GM13976 (cell line): Measurements from ENCODE around the gene GMPR.
A peak's percentile ranks its signal among the peaks of the same experiment; 100 is the strongest.

ENCODE experiments used
- DNase-seq: peaks from one replicate; pipeline ENCODE4 v3.0.0; 2012; ENCODE audit warnings: low spot score
- in situ Hi-C: fragments of 300-500 bp; cut with MboI; formaldehyde crosslinking; loops from one replicate; pipeline ENCODE4 v1.12.0; 2022; ENCODE audit warnings: low sequenced_read_pairs, mixed read lengths, inconsistent platforms; ENCODE audit not compliant: unreplicated experiment
- TF ChIP-seq, protein P1 (sequence below): IDR thresholded peaks from 2 replicates; pipeline ENCODE4 v1.5.1; 2012; ENCODE audit warnings: borderline replicate concordance, mild to moderate bottlenecking; ENCODE audit not compliant: insufficient read depth; ENCODE audit errors: extremely low read depth, missing control alignments, control extremely low read depth

Gene GMPR

DNA sequence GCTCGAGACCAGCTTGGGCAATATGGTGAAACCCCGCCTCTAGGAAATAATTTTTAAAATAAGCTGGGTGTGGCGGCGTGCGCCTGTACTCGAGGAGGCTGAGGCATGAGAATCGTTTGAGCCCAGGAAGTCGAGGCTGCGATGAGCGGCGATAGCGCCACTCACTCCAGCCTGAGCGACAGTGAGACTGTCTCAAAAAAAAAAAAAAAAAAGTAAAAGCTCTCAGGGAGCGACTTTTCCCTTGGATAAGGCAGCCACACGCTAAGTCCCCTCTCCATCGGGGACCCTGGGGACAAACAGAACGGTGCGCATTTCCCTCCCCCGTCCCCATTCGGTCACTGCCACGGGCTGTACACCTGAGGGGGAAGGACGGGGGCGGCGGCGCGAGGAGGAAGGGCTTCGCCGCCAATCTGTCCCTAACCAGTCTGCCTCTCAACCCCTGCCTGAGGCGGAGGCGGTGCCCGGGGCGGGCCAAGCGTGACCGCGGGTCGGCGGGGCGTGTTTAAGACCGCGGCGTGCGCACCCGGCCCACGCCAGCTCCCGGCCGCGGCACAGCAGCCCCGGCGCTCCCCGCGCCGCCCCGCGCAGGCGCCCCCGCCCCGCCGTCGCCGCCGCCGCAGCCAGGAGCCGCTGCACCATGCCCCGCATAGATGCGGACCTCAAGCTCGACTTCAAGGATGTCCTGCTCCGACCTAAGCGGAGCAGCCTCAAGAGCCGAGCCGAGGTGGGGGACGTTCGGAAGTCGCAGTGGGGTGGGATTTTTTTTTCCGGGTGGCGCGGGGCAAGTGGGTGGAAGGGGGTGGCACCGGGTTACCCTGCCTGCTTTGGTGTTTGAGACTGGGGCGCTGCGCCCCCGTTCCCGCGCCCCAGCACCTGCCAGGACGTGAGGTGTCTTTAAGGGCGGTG lies at the start of gene GMPR:
Gene GMPR (plus strand): TSS at position 531 of the 906 bp plus-strand sequence. CDS start 107 bp downstream, at position 638.
- TF ChIP-seq, protein P1, sequence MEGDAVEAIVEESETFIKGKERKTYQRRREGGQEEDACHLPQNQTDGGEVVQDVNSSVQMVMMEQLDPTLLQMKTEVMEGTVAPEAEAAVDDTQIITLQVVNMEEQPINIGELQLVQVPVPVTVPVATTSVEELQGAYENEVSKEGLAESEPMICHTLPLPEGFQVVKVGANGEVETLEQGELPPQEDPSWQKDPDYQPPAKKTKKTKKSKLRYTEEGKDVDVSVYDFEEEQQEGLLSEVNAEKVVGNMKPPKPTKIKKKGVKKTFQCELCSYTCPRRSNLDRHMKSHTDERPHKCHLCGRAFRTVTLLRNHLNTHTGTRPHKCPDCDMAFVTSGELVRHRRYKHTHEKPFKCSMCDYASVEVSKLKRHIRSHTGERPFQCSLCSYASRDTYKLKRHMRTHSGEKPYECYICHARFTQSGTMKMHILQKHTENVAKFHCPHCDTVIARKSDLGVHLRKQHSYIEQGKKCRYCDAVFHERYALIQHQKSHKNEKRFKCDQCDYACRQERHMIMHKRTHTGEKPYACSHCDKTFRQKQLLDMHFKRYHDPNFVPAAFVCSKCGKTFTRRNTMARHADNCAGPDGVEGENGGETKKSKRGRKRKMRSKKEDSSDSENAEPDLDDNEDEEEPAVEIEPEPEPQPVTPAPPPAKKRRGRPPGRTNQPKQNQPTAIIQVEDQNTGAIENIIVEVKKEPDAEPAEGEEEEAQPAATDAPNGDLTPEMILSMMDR: no peak
- in situ Hi-C loops: no loop called here
- peak; percentile 74 for DNase-seq

DNA sequence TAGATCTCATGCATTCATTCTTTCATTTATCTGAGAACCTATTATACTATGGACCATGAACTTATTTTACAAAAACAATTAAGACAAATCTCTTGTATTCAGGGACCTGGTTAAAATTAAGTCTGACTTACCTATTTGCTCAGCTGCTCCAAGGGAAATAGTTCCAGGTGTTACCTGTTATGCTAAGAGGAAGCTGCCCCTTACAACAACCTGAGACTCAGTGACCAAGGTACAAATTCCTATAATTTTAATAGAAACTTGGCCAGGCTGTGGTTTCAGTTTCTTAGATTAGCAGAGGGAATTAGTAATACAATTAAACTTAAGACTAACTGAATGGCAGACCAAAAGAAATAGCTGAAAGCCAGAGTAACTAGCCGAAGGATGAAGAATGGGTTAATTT lies 48.2 kb upstream of the GMPR start:
- DNase-seq: no peak
- TF ChIP-seq, protein P1: no peak
- in situ Hi-C loops: loop anchor here (25.0 kb wide), 1 partner anchor 678 kb away; no protein-coding TSS in a partner anchor

DNA sequence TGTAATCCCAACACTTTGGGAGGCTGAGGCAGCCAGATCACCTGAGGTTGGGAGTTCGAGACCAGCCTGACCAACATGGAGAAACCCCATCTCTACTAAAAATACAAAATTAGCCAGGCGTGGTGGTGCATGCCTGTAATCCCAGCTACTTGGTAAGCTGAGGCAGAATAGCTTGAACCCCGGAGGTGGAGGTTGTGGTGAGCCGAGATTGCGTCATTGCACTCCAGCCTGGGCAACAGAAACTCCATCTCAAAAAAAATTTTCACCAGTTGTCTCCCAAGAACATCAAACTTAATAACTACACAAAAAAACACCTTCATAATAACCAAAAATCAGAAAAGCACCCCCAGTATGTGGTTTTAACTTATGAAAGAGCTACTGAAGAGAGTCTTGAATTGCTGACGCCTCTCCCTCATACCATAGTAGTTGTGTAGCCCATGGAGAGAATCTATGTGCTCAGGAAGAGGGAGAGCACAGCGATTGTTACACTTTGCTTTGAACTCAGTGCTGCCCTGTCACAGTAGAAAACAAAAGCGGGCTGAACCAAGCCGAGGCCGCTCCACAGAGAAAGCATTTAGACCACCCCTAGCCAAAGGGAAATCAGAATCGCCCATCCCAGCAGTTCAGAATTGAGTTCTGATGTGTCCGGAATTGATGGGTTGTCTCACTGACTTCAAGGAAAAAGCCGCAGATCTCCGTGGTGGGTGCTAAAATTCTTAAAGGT lies 42.0 kb upstream of the GMPR start:
- TF ChIP-seq, protein P1: no peak
- in situ Hi-C loops: loop anchor here (25.0 kb wide), 1 partner anchor 684 kb away; no protein-coding TSS in a partner anchor
- no peak for DNase-seq

DNA sequence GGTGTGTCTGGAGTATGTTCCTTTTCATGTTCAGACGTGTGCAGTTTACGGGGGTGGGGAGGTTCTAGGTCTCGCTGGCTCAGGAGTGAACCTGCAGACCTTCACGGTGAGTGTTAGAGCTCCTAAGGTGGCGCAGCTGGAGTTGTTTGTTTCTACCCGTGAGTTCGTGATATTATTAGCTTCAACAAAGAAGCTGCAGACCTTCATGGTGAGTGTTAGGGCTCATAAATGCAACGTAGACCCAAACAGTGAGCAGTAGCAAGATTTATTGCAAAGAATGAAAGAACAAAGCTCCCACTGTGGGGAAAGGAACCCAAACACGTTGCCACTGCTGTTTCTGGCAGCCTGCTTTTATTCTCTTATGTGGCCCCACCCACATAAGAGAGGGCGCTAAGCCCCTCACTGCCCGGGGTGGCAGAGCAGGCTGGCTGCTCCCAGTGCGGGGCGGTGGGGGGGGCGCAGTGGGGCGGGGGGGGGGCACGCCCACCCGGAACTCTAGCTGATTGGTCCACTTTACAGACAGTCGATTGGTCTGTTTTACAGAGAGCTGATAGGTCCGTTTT lies 41.3 kb upstream of the GMPR start:
- in situ Hi-C loops: loop anchor here (25.0 kb wide), 1 partner anchor 685 kb away; no protein-coding TSS in a partner anchor
- no peak for DNase-seq
- TF ChIP-seq, protein P1: no peak

DNA sequence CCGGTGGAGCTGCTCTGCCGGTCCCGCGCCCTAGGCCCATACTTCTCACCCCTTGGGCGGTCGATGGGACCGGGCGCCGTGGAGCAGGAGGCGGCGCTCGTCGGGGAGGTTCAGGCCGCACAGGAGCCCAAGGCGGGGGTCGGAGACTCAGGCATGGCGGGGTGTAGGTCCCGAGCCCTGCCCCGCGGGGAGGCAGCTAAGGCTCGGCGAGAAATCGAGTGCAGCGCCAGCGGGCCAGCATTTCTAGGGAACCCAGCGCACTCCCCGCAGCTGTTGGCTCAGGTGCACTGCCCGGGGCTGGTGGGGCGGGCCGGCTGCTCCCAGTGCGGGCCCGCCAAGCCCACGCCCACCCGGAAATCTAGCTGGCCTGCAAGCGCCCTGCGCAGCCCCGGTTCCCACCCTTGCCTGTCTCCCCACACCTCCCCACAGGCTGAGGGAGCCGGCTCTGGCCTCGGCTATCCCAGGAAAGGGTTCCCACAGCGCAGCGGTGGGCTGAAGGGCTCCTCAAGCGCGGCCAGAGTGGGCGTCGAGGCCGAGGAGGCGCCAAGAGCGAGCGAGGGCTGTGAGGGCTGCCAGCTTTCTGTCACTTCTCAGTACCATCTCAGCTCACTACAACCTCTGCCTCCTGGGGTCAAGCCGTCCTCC lies 40.2 kb upstream of the GMPR start:
- no peak for DNase-seq
- in situ Hi-C loops: loop anchor here (25.0 kb wide), 1 partner anchor 686 kb away; no protein-coding TSS in a partner anchor
- TF ChIP-seq, protein P1: no peak

DNA sequence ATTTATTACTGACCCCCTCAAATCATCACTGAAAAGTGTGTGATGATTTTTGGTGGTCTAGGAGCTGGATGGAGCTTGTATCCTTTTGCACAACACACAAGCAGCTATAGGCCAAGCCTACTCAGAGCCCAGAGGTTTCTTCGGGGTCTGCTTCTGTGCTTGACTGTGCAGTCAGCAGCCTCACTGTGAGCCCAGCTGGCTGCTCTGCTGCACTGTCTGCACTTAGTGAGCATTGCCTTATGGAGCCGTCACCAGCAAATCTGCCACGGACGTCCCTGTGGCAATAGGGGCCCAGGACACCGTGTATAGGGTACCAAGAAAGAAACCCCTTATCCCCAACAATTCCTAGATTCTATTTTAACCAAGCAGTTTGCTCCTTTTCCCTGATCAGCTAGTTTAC lies 38.6 kb upstream of the GMPR start:
- in situ Hi-C loops: loop anchor here (10.0 to 25.0 kb wide), 2 partner anchors 505 to 688 kb away; no protein-coding TSS in a partner anchor
- no peak for DNase-seq
- TF ChIP-seq, protein P1: no peak
